ENCODE measurements around the gene OTULIN.

The OTULIN gene

DNA sequence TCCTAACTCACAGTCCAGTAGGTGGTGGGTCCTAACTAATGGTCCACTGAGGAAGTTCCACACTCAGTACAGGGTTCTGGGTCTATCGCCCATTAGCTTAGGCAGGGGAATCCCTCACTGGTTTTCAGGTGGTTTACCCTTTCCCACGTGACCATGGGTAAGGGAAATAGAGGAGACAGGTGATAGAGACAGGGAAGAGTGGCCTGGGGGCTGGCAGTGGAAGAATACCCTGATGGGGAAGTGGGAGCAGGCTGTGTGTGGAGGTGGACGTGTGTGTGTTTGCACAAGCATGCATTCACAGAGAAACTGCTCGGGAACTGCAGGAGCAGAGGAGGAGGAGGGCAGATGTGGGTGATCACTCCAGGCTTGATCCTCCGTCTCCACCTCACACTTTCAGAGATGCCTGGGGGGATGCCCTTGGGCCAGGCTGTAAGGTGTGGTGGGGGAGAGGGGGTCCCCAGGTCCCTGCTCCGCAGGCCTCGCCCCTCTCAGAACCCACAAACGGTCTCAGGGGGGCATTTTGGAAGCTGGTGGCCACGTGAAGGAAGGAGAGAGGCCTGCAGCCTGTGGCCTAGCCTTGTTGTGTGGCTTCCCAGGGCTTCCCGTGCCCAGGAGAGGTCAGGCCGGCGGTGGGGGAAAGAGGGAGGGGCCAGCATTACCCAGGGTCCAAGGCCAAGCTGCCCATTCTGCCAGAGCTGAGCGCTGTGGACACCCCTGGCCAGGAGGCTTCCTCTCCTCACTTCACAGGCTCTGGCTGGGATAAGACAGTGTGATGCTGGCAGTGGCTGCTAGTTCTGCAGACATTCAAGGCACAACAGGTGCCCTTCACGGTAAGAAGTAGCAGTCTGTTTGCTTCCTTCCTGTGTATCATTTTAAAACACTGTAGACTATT lies 80.0 kb downstream of the OTULIN start:
- DNase-seq = no peak

GRCh38 chr5:14745188-14745563 lies 80.7 kb downstream of the OTULIN start:
- DNase-seq = no peak

DNA sequence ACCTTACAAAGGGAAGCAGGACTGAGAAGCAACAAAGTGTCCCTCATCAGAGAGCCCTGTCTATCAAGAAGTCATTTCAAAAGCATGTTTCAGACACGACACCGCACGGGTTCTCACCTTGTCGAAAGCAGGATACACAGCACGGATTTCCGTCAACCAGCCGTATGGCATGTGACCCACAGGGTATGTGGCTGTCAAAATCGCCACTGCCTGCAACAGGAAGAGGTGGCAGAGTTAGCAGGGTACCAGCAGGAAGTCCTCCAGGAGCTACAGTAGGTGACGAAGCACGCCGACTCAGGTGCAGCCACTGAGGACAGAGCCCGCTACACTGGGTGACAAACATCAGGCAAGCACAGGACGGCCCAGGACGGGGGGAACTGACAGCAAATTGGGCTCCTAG lies 81.2 kb downstream of the OTULIN start:
- DNase-seq = no peak

- no peak for DNase-seq
Measured at GRCh38 chr5:14748180-14748900, 83.8 kb downstream of the OTULIN start.

Data from AML-193 (cell line).